AG09309 (cell line): Measurements from ENCODE around the gene RLN3.

Source experiments
- DNase-seq: peaks from one replicate; pipeline ENCODE4 v3.0.0-alpha.2; 2010; ENCODE audit warnings: low read depth
- H3K4me3 ChIP-seq: 2 replicates; pipeline ENCODE4 v1.5.1; 2011; ENCODE audit warnings: mild to moderate bottlenecking, low read depth, low read length, moderate library complexity; ENCODE audit not compliant: control insufficient read depth
- CTCF ChIP-seq: IDR thresholded peaks from 2 replicates; pipeline ENCODE4 v1.5.1; 2011; ENCODE audit warnings: mild to moderate bottlenecking, low read depth, low read length, inconsistent platforms; ENCODE audit not compliant: insufficient read depth, control insufficient read depth; ENCODE audit errors: missing control alignments

The RLN3 gene

GRCh38 chr19:14070268-14071050 is 42.5 kb downstream of the RLN3 start:
- no peak overlapping the region for H3K4me3 ChIP-seq
- no peak for TF ChIP-seq CTCF
- no peak for DNase-seq

- H3K4me3 ChIP-seq = peak within 1 kb of the TSS; percentile 74
- no peak for DNase-seq
- TF ChIP-seq CTCF = no peak
Measured at GRCh38 chr19:14072535-14073260, 44.8 kb downstream of the RLN3 start, which contains the start of gene MISP3. TSS of gene MISP3 (plus strand) at chr19:14072786. CDS start at chr19:14073310, 524 bp downstream.

GRCh38 chr19:14073261-14073924 is 45.4 kb downstream of the RLN3 start:
- peak; percentile 31 for DNase-seq
- peak; percentile 30 for TF ChIP-seq CTCF
- H3K4me3 ChIP-seq = peak overlapping the region; percentile 74

GRCh38 chr19:14073925-14074838 is 46.2 kb downstream of the RLN3 start:
- no peak for DNase-seq
- H3K4me3 ChIP-seq = peak overlapping the region; percentile 74

GRCh38 chr19:14078411-14078810 is 50.5 kb downstream of the RLN3 start:
- TF ChIP-seq CTCF = no peak
- DNase-seq = no peak
- H3K4me3 ChIP-seq = no peak overlapping the region

More at GRCh38 chr19:14073925-14074838, 46.2 kb downstream of the RLN3 start:
- TF ChIP-seq CTCF = no peak
